ENCODE results near the gene TMEM97. TPM values are rescaled to one million over a fixed set of nuclear protein-coding genes. Genes with fewer than 3 reads are reported as not detected.
A peak's percentile ranks its signal among the peaks of the same experiment; 100 is the strongest.
"Not testable (repeated sequence)": the region's sequence is repeated elsewhere in the genome, so short reads cannot be mapped to it uniquely, and the experiment has no call there.

TMEM97 gene
- total and polyA plus RNA-seq, 9 of the 15 experiments (the other 6 are each of a cell fraction or from before 2014, with no cell fraction given) = 34.6 to 121 (median 76.0) TPM

DNA sequence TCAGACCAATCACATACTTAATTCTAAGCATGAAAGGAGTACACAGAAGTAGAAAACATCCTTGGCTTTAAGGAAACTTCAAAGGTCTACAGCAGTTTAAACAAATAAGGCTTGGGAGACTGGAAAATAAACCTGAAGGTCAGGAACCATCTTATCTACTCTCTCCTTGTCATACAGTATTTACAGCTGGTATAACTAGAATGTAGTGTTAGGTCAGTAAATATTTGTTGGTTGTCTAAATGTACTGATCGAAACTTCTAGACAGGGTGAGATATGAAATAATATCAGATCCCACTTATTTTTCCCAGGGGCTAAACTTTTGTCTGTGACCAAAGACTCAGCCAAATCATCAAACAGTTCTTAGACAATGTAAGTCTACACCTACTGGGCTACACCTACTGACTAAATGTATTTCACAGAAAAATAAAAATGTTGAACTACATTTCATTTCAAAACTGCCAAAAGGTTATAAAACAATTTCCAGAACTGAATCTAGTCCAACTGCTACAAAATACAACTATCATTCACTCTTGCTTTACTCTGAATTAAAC lies 27.1 kb upstream of the TMEM97 start (continued):
- TF ChIP-seq CBFB (CRISPR knock-in tag; IDR thresholded peaks at IDR 0.05) = no peak
- no peak for TF ChIP-seq ZNF165 (CRISPR knock-in tag; IDR thresholded peaks at IDR 0.05; ENCODE audit: borderline replicate concordance)
- no peak for TF ChIP-seq ZNF778 (CRISPR knock-in tag; IDR thresholded peaks at IDR 0.05)

GRCh38 chr17:28292878-28293277 lies 26.1 kb upstream of the TMEM97 start:
- H3K27ac ChIP-seq (ENCODE audit: extremely low read depth, low read depth, low read length); H3K79me2 ChIP-seq (ENCODE audit: control insufficient read depth, insufficient read depth, low read length); H3K4me1 ChIP-seq (replicated peaks in 1 of 2; ENCODE audit: control insufficient read depth in 2 of 2, insufficient read depth in 2 of 2, low read length in 2 of 2); in situ Hi-C loops (cut with MboI); H4K20me1 ChIP-seq (replicated peaks; ENCODE audit: control insufficient read depth, insufficient read depth, low read length); H3K36me3 ChIP-seq (ENCODE audit: control insufficient read depth, insufficient read depth, low read length); H3K27me3 ChIP-seq (ENCODE audit: control insufficient read depth in 2 of 2, insufficient read depth in 2 of 2, low read length in 2 of 2); H3K9me1 ChIP-seq (ENCODE audit: control insufficient read depth, insufficient read depth, low read length); intact Hi-C loops (cut with micrococcal nuclease); BruUV-seq (replicated peaks); CTCF ChIA-PET (ENCODE audit: low intra/inter-chr PET ratio); H3K4me3 ChIP-seq; H3K9ac ChIP-seq (ENCODE audit: insufficient read depth in 1 of 2, low read depth in 2 of 2, low read length in 2 of 2); H3K9me3 ChIP-seq (replicated peaks; ENCODE audit: control insufficient read depth, insufficient read depth, low read depth, low read length): not testable (repeated sequence)
- POLR2A ChIA-PET = interaction anchor here (0.5 kb wide), 1 partner anchor 72 kb away, joined by 3 read pairs; the partner anchor contains the start of gene SEBOX
- ATAC-seq (peak; percentile 72), FAIRE-seq (peak; percentile 73), DNase-seq (ENCODE audit: extremely low read depth in 1 of 4, low spot score in 3 of 4) (peak in 1 of 4 experiments; percentile 32)
- Histone ChIP-seq H3K4me2 (ENCODE audit: insufficient read depth, low read length) (peak overlapping the region; percentile 3; the same call in 1 of the 2 replicates), H2AFZ (ENCODE audit: low read depth, low read length) (0 out of 2 replicates have a peak overlapping the region, but pooled peaks have one; percentile 42)
- TF ChIP-seq TFE3 (CRISPR knock-in tag; IDR thresholded peaks at IDR 0.05) = peak; percentile 12; the same call in 1 of the 2 replicates
- TF ChIP-seq PKNOX1 (IDR thresholded peaks at IDR 0.05) = peak; percentile 13; the same call in 1 of the 2 replicates
- peak; percentile 78 for TF ChIP-seq ETV1 (tag; conservative IDR thresholded peaks at IDR 0.05; ENCODE audit: low read depth)
- TF ChIP-seq RAD21 (CRISPR knock-in tag; conservative IDR thresholded peaks at IDR 0.05 in 1 of 2, IDR thresholded peaks at IDR 0.05 in 1 of 2) = peak in 1 of 2 experiments; percentile 45; a peak in 2 of 4 replicates
- TF ChIP-seq CC2D1A (IDR thresholded peaks at IDR 0.05) = 0 out of 2 replicates have a peak, but pooled peaks have one; percentile 50
- peak in 2 of 3 experiments; percentile 30 to 32; a peak in 2 of 6 replicates for TF ChIP-seq CTCF (IDR thresholded peaks at IDR 0.05 in 2 of 3, conservative IDR thresholded peaks at IDR 0.05 in 1 of 3; ENCODE audit: insufficient read depth in 2 of 3, low read depth in 1 of 3, low read length in 3 of 3)
- 6% methylated on average over 12 of the region's 12 CpGs for WGBS (ENCODE audit: insufficient coverage, low coverage, missing lambda C conversion rate)

Data from K562 (cell line).